ENCODE results near the gene KLHL9. TPM values are rescaled to one million over a fixed set of nuclear protein-coding genes. Genes with fewer than 3 reads are reported as not detected.

Gene KLHL9
- total RNA-seq, 1 experiment from 2014 or later, result 18.2 TPM

DNA sequence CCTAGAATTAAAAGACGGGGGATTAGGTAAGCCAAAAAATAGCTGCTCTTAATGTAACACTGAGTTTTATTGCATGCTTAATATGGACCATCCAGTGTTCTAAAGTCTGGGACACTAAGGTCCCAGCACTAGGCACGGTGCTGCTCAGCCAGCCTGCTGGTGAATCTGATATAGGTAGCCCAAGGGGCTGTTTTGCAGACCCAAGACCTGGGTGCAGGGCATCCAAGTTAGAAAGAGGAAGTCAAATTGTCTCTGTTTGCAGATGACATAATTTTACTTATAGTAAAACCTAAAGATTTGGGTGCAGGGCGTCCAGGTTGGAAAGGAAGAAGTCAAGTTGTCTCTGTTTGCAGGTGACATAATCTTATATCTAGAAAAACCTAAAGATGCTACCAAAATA is 47.9 kb downstream of the KLHL9 start:
- H3K4me1 ChIP-seq (ENCODE audit: insufficient read depth, low read length), result no peaks in the 10 kb centered on the region
- H3K23me2 ChIP-seq (ENCODE audit: insufficient read length, low read depth, low read length, poor library complexity, severe bottlenecking), result no peaks in the 10 kb centered on the region
- no peak for DNase-seq
- H3K27me3 ChIP-seq (ENCODE audit: insufficient read depth, low read length), result no peaks in the 10 kb centered on the region
- H3K4ac ChIP-seq (ENCODE audit: low read depth, low read length), result no peak overlapping the region
- WGBS (ENCODE audit: extremely low coverage, insufficient read length, low lambda C conversion rate), result no CpG with 5 or more reads among the region's 3 CpGs
- no peak overlapping the region for H3K27ac Mint-ChIP-seq
- H2BK15ac ChIP-seq (ENCODE audit: low read depth, low read length), result no peak overlapping the region
- H3K9ac ChIP-seq (ENCODE audit: extremely low read depth, insufficient read length, low read length), result no peak overlapping the region
- H3K79me1 ChIP-seq (ENCODE audit: insufficient read depth, low read depth, low read length, poor library complexity, severe bottlenecking), result no peaks in the 10 kb centered on the region
- H2BK120ac ChIP-seq (ENCODE audit: low read depth, low read length, poor library complexity, severe bottlenecking), result no peak overlapping the region
- H3K23ac ChIP-seq (ENCODE audit: insufficient read length, low read depth, low read length), result no peak overlapping the region
- H3K79me2 ChIP-seq (ENCODE audit: insufficient read depth, low read length), result no peaks in the 10 kb centered on the region
- H3K56ac ChIP-seq (ENCODE audit: insufficient read length, low read depth, low read length), result no peak overlapping the region
- H4K8ac ChIP-seq (replicated peaks; ENCODE audit: insufficient read length, low read depth, low read length), result no peak overlapping the region
- no peak overlapping the region for H3K4me3 Mint-ChIP-seq
- H2BK12ac ChIP-seq (ENCODE audit: insufficient read length, low read depth, low read length), result no peak overlapping the region
- H4K91ac ChIP-seq (ENCODE audit: insufficient read length, low read depth, low read length), result no peak overlapping the region
- no peak overlapping the region for H3T11ph ChIP-seq (ENCODE audit: low read length)
- TF ChIP-seq CTCF (conservative IDR thresholded peaks at IDR 0.05), result no peak
- no peaks in the 10 kb centered on the region for H3K4me1 Mint-ChIP-seq
- H3K27ac ChIP-seq (ENCODE audit: insufficient read length, low read depth, low read length), result no peak overlapping the region
- H4K20me1 ChIP-seq (ENCODE audit: control insufficient read depth, insufficient read depth, insufficient read length), result no peaks in the 10 kb centered on the region
- H3K14ac ChIP-seq (ENCODE audit: insufficient read depth, low read length), result no peak overlapping the region
- no peak overlapping the region for H3K4me2 ChIP-seq (ENCODE audit: insufficient read depth, insufficient read length, low read length)
- H4K5ac ChIP-seq (ENCODE audit: insufficient read length, low read depth, low read length), result no peak overlapping the region
- H3K18ac ChIP-seq (ENCODE audit: insufficient read length, low read depth, low read length), result no peak overlapping the region
- H2BK5ac ChIP-seq (ENCODE audit: insufficient read length, low read length), result no peak overlapping the region
- H2BK20ac ChIP-seq (ENCODE audit: low read depth, low read length, poor library complexity, severe bottlenecking), result no peak overlapping the region
- H3K9me3 ChIP-seq (ENCODE audit: control insufficient read depth, low read depth, low read length), result no peaks in the 10 kb centered on the region
- H3K9me3 Mint-ChIP-seq, result peaks cover 0 to 3% of the 10 kb centered on the region in 2 experiments; a peak in 3 of 5 replicates
- no peaks in the 10 kb centered on the region for H3K36me3 Mint-ChIP-seq (ENCODE audit: insufficient read depth in 1 of 3, low read depth in 3 of 3)
- H2AFZ ChIP-seq (ENCODE audit: low read length), result no peak overlapping the region
- H2AK5ac ChIP-seq (ENCODE audit: insufficient read length, low read length), result no peak overlapping the region
- H3K27me3 Mint-ChIP-seq (ENCODE audit: low read depth), result peaks cover 23% of the 10 kb centered on the region
